C4-2B (cell line): ENCODE results near the gene CD244.

Experiments
- CTCF ChIP-seq: fragments of 450-650 bp; conservative IDR thresholded peaks from 2 replicates; pipeline ENCODE4 v1.5.1; 2017; ENCODE audit warnings: mild to moderate bottlenecking
- ZFX ChIP-seq: fragments of 450-650 bp; IDR thresholded peaks from 2 replicates; pipeline ENCODE4 v1.6.1; 2017

- TF ChIP-seq CTCF (no peak), ZFX (no peak)
Measured at GRCh38 chr1:160797271-160797709, 65.4 kb downstream of the CD244 start.
